Left ventricle myocardium superior (tissue), 1 donor: Measurements from ENCODE around the gene ADAMTS17. TPM values are rescaled to one million over a fixed set of nuclear protein-coding genes. Genes with fewer than 3 reads are reported as not detected.
A peak's percentile ranks its signal among the peaks of the same experiment; 100 is the strongest.
"Not testable (repeated sequence)": the region's sequence is repeated elsewhere in the genome, so short reads cannot be mapped to it uniquely, and the experiment has no call there.

Experiments
- ATAC-seq: fragments of 200-7000 bp; cut with Tn5 transposase; one replicate; pipeline ENCODE4 v1.9.1; 2020; ENCODE audit warnings: mild to moderate bottlenecking, moderate library complexity
- DNase-seq: peaks from one replicate; pipeline ENCODE4 v3.0.0-alpha.2; 2020
- intact Hi-C: fragments of 100-400 bp; cut with micrococcal nuclease; formaldehyde crosslinking; loops from one replicate; pipeline ENCODE4 v1.11.0; 2022
- total RNA-seq: library from RNA; stranded (reverse); fragmentation: NEBNext Ultra II Directional; extraction: Animal tissue kit (Norgen Biotek cat#: 25700); gene quantifications from one replicate; pipeline ENCODE4 v1.2.1, GENCODE V29; 2021
- donor health status: DM: no; HTN: yes; CAD: no; lungs with severe emphysema.

Gene ADAMTS17
- total RNA-seq, 1 donor from 2014 or later, result 2.9 TPM

- ATAC-seq, result no peak
- DNase-seq, result no peak
- intact Hi-C loops, result no loop called here
These were observed 1.5 kb upstream of the ADAMTS17 start for GRCh38 chr15:100343251-100343650.

- intact Hi-C loops, result no loop called here
- DNase-seq (peak; percentile 52), ATAC-seq (no peak)
These were observed 481 bp downstream of the ADAMTS17 start for GRCh38 chr15:100341239-100341749.

- ATAC-seq (no peak), DNase-seq (peak; percentile 37)
- intact Hi-C loops, result no loop called here
These were observed 995 bp downstream of the ADAMTS17 start for GRCh38 chr15:100340721-100341238.

- ATAC-seq, result no peak
- no peak for DNase-seq
These were observed 1.8 kb downstream of the ADAMTS17 start for GRCh38 chr15:100339999-100340398.

GRCh38 chr15:100339451-100339850, 2.3 kb downstream of the ADAMTS17 start:
- intact Hi-C loops, result loop anchor here (10.0 kb wide), 1 partner anchor 405 kb away; no protein-coding TSS in a partner anchor
- not testable (repeated sequence) for ATAC-seq, DNase-seq

More at GRCh38 chr15:100339999-100340398, 1.8 kb downstream of the ADAMTS17 start:
- intact Hi-C loops, result loop anchor here (10.0 kb wide), 1 partner anchor 405 kb away; no protein-coding TSS in a partner anchor

- intact Hi-C loops, result loop anchor here (10.0 kb wide), 1 partner anchor 404 kb away; no protein-coding TSS in a partner anchor
- ATAC-seq, result peak; percentile 53
These were observed 2.8 kb downstream of the ADAMTS17 start for GRCh38 chr15:100338971-100339444.

GRCh38 chr15:100338247-100338646, 3.5 kb downstream of the ADAMTS17 start:
- intact Hi-C loops, result loop anchor here (10.0 kb wide), 1 partner anchor 403 kb away; no protein-coding TSS in a partner anchor
- ATAC-seq, result no peak

More at GRCh38 chr15:100338971-100339444, 2.8 kb downstream of the ADAMTS17 start:
- DNase-seq, result peak; percentile 53

GRCh38 chr15:100337096-100338044, 4.4 kb downstream of the ADAMTS17 start:
- ATAC-seq (no peak), DNase-seq (no peak)
- intact Hi-C loops, result loop anchor here (10.0 kb wide), 1 partner anchor 403 kb away; no protein-coding TSS in a partner anchor

More at GRCh38 chr15:100338247-100338646, 3.5 kb downstream of the ADAMTS17 start:
- DNase-seq, result no peak

- ATAC-seq (peak; percentile 33), DNase-seq (no peak)
- intact Hi-C loops, result loop anchor here (10.0 kb wide), 1 partner anchor 401 kb away; no protein-coding TSS in a partner anchor
These were observed 5.7 kb downstream of the ADAMTS17 start for GRCh38 chr15:100336061-100336460.

GRCh38 chr15:100335335-100335999, 6.3 kb downstream of the ADAMTS17 start:
- DNase-seq, result no peak
- intact Hi-C loops, result loop anchor here (10.0 kb wide), 1 partner anchor 401 kb away; no protein-coding TSS in a partner anchor
- ATAC-seq, result peak; percentile 34

- no peak for ATAC-seq
- no peak for DNase-seq
- intact Hi-C loops, result loop anchor here (10.0 kb wide), 1 partner anchor 400 kb away; no protein-coding TSS in a partner anchor
These were observed 6.9 kb downstream of the ADAMTS17 start for GRCh38 chr15:100334905-100335304.

GRCh38 chr15:100334456-100334855, 7.3 kb downstream of the ADAMTS17 start:
- ATAC-seq (no peak), DNase-seq (no peak)
- intact Hi-C loops, result loop anchor here (10.0 kb wide), 1 partner anchor 400 kb away; no protein-coding TSS in a partner anchor

- DNase-seq, result no peak
- intact Hi-C loops, result loop anchor here (10.0 kb wide), 1 partner anchor 399 kb away; no protein-coding TSS in a partner anchor
- no peak for ATAC-seq
These were observed 7.8 kb downstream of the ADAMTS17 start for GRCh38 chr15:100334015-100334414.

- DNase-seq, result no peak
- ATAC-seq, result no peak
- intact Hi-C loops, result loop anchor here (10.0 kb wide), 1 partner anchor 398 kb away; no protein-coding TSS in a partner anchor
These were observed 8.5 kb downstream of the ADAMTS17 start for GRCh38 chr15:100333236-100333635.

- DNase-seq (no peak), ATAC-seq (no peak)
- intact Hi-C loops, result loop anchor here (10.0 kb wide), 1 partner anchor 398 kb away; no protein-coding TSS in a partner anchor
These were observed 9.1 kb downstream of the ADAMTS17 start for GRCh38 chr15:100332721-100333120.

- ATAC-seq (no peak), DNase-seq (no peak)
- intact Hi-C loops, result loop anchor here (10.0 kb wide), 1 partner anchor 397 kb away; no protein-coding TSS in a partner anchor
These were observed 9.5 kb downstream of the ADAMTS17 start for GRCh38 chr15:100332231-100332630.

GRCh38 chr15:100330629-100331215, 11.1 kb downstream of the ADAMTS17 start:
- intact Hi-C loops, result loop anchor here (10.0 kb wide), 1 partner anchor 396 kb away; no protein-coding TSS in a partner anchor
- ATAC-seq (no peak), DNase-seq (no peak)

- DNase-seq (no peak), ATAC-seq (no peak)
- intact Hi-C loops, result loop anchor here (10.0 kb wide), 1 partner anchor 395 kb away; no protein-coding TSS in a partner anchor
These were observed 11.6 kb downstream of the ADAMTS17 start for GRCh38 chr15:100330221-100330620.
